Measurements from ENCODE around the gene RAC3. TPM values are rescaled to one million over a fixed set of nuclear protein-coding genes. Genes with fewer than 3 reads are reported as not detected.
A peak's percentile ranks its signal among the peaks of the same experiment; 100 is the strongest.

Gene RAC3
- total RNA-seq, 1 experiment from 2014 or later, result 9.3 TPM

DNA sequence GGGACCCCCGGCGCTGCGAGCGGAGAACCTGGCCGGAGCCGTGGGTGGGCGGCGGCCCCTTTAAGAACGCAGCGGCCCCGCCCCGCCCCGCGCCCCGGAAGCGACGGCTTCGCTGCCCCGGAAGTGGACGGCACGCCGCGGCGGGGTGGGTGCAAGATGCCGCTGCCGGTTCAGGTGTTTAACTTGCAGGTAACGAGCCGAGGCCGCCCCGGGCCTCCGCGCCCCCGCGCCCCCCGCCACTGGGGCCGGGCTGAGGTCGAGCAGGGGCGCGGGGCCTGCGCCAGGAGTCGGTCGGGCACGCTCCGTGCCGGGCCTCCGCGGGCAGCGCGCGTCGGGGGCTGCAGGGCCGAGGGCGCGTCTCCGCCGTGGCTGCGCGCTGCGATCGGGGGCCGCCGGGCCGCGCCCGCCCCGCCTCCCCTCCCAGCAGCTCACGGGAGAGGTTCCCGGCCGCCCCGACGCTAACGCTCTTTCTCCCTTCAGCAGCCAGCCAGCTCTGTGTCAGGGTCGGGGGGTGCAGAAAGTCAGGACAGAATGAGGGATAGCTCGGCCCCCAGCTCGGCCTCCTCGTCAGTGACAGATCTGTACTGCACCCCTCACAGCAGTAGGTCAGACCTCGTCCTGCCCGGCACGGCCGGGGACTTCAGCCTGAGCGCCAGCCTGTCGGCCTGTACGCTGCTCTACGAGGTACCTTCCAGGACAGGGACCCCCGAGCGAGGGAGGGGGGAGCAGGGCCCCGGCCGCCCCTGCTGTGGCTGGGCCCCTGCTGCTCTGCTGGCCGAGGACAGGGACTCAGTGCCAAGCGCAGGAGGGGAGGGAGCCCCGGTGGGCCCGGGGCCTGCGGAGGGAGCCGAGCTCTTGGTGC is 20.5 kb downstream of the RAC3 start, which contains the start of the genes GPS1 and RFNG:
TSS of gene GPS1 (plus strand) at position 123 of the 862 bp plus-strand sequence. CDS start at position 157, 34 bp downstream.
TSS of gene RFNG (minus strand) at position 36 of the 862 bp plus-strand sequence. CDS start 45 bp downstream, outside the sequence.
- CTCF ChIA-PET, result interaction anchor here (0.7 to 1.1 kb wide), 2 partner anchors 14 to 33 kb away, joined by 3 to 4 read pairs; partner anchors contain the start of gene DCXR
- Mint-ChIP-seq H3K27me3 (ENCODE audit: unreplicated experiment) (no peaks in the 10 kb centered on the region), H3K27ac (ENCODE audit: unreplicated experiment) (peak within 1 kb of the TSS; percentile 60), H3K4me1 (ENCODE audit: low read depth, unreplicated experiment) (no peaks in the 10 kb centered on the region), H3K4me3 (ENCODE audit: low read depth, unreplicated experiment) (peak within 1 kb of the TSS; percentile 80), H3K9me3 (ENCODE audit: low read depth, unreplicated experiment) (no peaks in the 10 kb centered on the region), H3K36me3 (ENCODE audit: insufficient read depth, unreplicated experiment) (peaks cover 71% of the 10 kb centered on the region)
- intact Hi-C loops (cut with micrococcal nuclease; ENCODE audit: unreplicated experiment), result no loop called here
- BruUV-seq (replicated peaks), result TSS peak; percentile 35
- TF ChIP-seq, protein P1, sequence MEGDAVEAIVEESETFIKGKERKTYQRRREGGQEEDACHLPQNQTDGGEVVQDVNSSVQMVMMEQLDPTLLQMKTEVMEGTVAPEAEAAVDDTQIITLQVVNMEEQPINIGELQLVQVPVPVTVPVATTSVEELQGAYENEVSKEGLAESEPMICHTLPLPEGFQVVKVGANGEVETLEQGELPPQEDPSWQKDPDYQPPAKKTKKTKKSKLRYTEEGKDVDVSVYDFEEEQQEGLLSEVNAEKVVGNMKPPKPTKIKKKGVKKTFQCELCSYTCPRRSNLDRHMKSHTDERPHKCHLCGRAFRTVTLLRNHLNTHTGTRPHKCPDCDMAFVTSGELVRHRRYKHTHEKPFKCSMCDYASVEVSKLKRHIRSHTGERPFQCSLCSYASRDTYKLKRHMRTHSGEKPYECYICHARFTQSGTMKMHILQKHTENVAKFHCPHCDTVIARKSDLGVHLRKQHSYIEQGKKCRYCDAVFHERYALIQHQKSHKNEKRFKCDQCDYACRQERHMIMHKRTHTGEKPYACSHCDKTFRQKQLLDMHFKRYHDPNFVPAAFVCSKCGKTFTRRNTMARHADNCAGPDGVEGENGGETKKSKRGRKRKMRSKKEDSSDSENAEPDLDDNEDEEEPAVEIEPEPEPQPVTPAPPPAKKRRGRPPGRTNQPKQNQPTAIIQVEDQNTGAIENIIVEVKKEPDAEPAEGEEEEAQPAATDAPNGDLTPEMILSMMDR (IDR thresholded peaks at IDR 0.05; ENCODE audit: unreplicated experiment), result no peak
- peak; percentile 84 for DNase-seq

GRCh38 chr17:82052638-82053059 is 21.2 kb downstream of the RAC3 start:
- no peak overlapping the region for H3K27ac Mint-ChIP-seq (ENCODE audit: unreplicated experiment)
- BruUV-seq (replicated peaks), result no TSS peak
- intact Hi-C loops (cut with micrococcal nuclease; ENCODE audit: unreplicated experiment), result no loop called here
- H3K9me3 Mint-ChIP-seq (ENCODE audit: low read depth, unreplicated experiment), result no peaks in the 10 kb centered on the region
- CTCF ChIA-PET, result interaction anchor here (0.7 to 1.1 kb wide), 2 partner anchors 15 to 33 kb away, joined by 3 to 4 read pairs; partner anchors contain the start of gene DCXR
- H3K4me1 Mint-ChIP-seq (ENCODE audit: low read depth, unreplicated experiment), result no peaks in the 10 kb centered on the region
- no peak for DNase-seq
- H3K27me3 Mint-ChIP-seq (ENCODE audit: unreplicated experiment), result no peaks in the 10 kb centered on the region
- H3K36me3 Mint-ChIP-seq (ENCODE audit: insufficient read depth, unreplicated experiment), result peaks cover 71% of the 10 kb centered on the region
- TF ChIP-seq, protein P1 (IDR thresholded peaks at IDR 0.05; ENCODE audit: unreplicated experiment), result no peak
- peak overlapping the region; percentile 80 for H3K4me3 Mint-ChIP-seq (ENCODE audit: low read depth, unreplicated experiment)

DNA sequence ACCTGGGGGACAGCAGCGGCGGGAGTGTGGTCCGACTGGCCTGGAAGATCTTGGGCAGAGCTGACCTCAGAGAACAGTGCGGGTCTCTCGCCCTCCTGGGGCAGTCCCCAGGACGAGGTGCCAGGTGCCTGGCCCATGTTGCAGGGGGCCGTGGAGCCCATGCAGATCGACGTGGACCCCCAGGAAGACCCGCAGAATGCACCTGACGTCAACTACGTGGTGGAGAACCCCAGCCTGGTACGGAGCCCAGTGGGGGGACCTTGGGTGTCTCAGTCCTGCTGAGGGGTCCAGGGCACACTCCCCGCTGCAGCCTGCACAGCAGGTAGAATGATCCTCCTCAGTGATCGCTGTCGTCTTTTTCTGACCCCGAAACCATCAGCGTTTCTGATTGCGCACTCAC is 21.7 kb downstream of the RAC3 start:
- no peak overlapping the region for H3K27ac Mint-ChIP-seq (ENCODE audit: unreplicated experiment)
- H3K36me3 Mint-ChIP-seq (ENCODE audit: insufficient read depth, unreplicated experiment), result peaks cover 73% of the 10 kb centered on the region
- TF ChIP-seq, protein P1 (IDR thresholded peaks at IDR 0.05; ENCODE audit: unreplicated experiment), result no peak
- H3K4me1 Mint-ChIP-seq (ENCODE audit: low read depth, unreplicated experiment), result no peaks in the 10 kb centered on the region
- no peaks in the 10 kb centered on the region for H3K9me3 Mint-ChIP-seq (ENCODE audit: low read depth, unreplicated experiment)
- intact Hi-C loops (cut with micrococcal nuclease; ENCODE audit: unreplicated experiment), result no loop called here
- no TSS peak for BruUV-seq (replicated peaks)
- CTCF ChIA-PET, result no interaction called here
- H3K4me3 Mint-ChIP-seq (ENCODE audit: low read depth, unreplicated experiment), result peak overlapping the region; percentile 80
- DNase-seq, result no peak
- no peaks in the 10 kb centered on the region for H3K27me3 Mint-ChIP-seq (ENCODE audit: unreplicated experiment)

GRCh38 chr17:82053556-82054263 is 22.2 kb downstream of the RAC3 start:
- H3K4me3 Mint-ChIP-seq (ENCODE audit: low read depth, unreplicated experiment), result peak overlapping the region; percentile 80
- CTCF ChIA-PET, result no interaction called here
- no peak for DNase-seq
- intact Hi-C loops (cut with micrococcal nuclease; ENCODE audit: unreplicated experiment), result no loop called here
- H3K27me3 Mint-ChIP-seq (ENCODE audit: unreplicated experiment), result no peaks in the 10 kb centered on the region
- H3K27ac Mint-ChIP-seq (ENCODE audit: unreplicated experiment), result no peak overlapping the region
- no peaks in the 10 kb centered on the region for H3K4me1 Mint-ChIP-seq (ENCODE audit: low read depth, unreplicated experiment)
- H3K36me3 Mint-ChIP-seq (ENCODE audit: insufficient read depth, unreplicated experiment), result peaks cover 77% of the 10 kb centered on the region
- BruUV-seq (replicated peaks), result no TSS peak
- TF ChIP-seq, protein P1 (IDR thresholded peaks at IDR 0.05; ENCODE audit: unreplicated experiment), result no peak
- no peaks in the 10 kb centered on the region for H3K9me3 Mint-ChIP-seq (ENCODE audit: low read depth, unreplicated experiment)

All from Calu3 (cell line).